ENCODE measurements around the gene PDK3.

The PDK3 gene

GRCh38 chrX:24553011-24553410, 87.9 kb downstream of the PDK3 start:
- DNase-seq (ENCODE audit: low spot score): no peak

GRCh38 chrX:24561121-24561520, 96.0 kb downstream of the PDK3 start:
- peak; percentile 3 for DNase-seq (ENCODE audit: low spot score)

GRCh38 chrX:24563291-24564010, 98.4 kb downstream of the PDK3 start:
- DNase-seq (ENCODE audit: low spot score): no peak

GRCh38 chrX:24566240-24566639, 101.2 kb downstream of the PDK3 start:
- no peak for DNase-seq (ENCODE audit: low spot score)

- DNase-seq (ENCODE audit: low spot score): no peak
Measured at GRCh38 chrX:24567169-24567568, 102.1 kb downstream of the PDK3 start.

- DNase-seq (ENCODE audit: low spot score): no peak
Measured at GRCh38 chrX:24574743-24575142, 109.7 kb downstream of the PDK3 start.

- DNase-seq (ENCODE audit: low spot score): no peak
Measured at GRCh38 chrX:24575496-24575895, 110.4 kb downstream of the PDK3 start.

- DNase-seq (ENCODE audit: low spot score): no peak
Measured at GRCh38 chrX:24577091-24577490, 112.0 kb downstream of the PDK3 start.

All from kidney capillary endothelial cell (primary cell).